Measurements from ENCODE around the gene ESR1.
A peak's percentile ranks its signal among the peaks of the same experiment; 100 is the strongest.
"Not testable (repeated sequence)": the region's sequence is repeated elsewhere in the genome, so short reads cannot be mapped to it uniquely, and the experiment has no call there.

The ESR1 gene

GRCh38 chr6:152063170-152063921, 255.9 kb downstream of the ESR1 start:
- TF ChIP-seq, protein P1, sequence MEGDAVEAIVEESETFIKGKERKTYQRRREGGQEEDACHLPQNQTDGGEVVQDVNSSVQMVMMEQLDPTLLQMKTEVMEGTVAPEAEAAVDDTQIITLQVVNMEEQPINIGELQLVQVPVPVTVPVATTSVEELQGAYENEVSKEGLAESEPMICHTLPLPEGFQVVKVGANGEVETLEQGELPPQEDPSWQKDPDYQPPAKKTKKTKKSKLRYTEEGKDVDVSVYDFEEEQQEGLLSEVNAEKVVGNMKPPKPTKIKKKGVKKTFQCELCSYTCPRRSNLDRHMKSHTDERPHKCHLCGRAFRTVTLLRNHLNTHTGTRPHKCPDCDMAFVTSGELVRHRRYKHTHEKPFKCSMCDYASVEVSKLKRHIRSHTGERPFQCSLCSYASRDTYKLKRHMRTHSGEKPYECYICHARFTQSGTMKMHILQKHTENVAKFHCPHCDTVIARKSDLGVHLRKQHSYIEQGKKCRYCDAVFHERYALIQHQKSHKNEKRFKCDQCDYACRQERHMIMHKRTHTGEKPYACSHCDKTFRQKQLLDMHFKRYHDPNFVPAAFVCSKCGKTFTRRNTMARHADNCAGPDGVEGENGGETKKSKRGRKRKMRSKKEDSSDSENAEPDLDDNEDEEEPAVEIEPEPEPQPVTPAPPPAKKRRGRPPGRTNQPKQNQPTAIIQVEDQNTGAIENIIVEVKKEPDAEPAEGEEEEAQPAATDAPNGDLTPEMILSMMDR (IDR thresholded peaks at IDR 0.05; ENCODE audit: low read depth, low read length): no peak
- H3K4me3 ChIP-seq (ENCODE audit: low read depth, low read length): no peak overlapping the region
- in situ Hi-C loops (cut with HindIII; ENCODE audit: low sequenced_read_pairs): no loop called here
- no peak for DNase-seq (ENCODE audit: low read depth, low spot score)

DNA sequence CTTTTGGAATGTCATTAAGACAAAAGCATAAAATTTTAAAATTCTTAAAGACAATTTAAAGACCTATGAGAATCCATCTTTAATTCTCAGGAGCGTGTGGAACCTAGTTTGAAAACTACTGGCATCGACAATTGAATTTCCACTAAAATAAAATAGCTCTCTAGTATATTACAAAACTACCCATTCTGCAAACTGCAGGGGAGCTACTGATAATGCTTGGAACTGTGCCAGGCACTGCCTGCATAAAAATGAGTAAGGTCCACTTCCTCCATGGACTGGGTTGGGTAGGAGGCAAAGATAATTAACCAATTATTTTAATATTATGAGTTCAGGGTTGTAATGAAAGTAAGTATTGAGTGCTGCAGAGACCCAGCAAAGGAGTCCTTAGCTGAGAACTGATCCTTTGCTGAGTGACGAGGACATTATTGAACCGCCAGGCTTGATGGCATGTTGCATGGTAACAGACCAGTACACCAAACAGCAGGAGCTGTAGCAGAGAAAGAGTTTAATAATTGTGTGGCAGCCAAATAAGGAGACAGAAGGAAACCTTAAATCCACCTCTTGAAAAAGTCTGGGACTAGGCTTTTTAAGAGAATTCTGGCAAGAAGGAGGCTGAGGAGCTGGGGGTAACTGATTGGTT, 261.3 kb downstream of the ESR1 start:
- H3K4me3 ChIP-seq (ENCODE audit: low read depth, low read length): no peak overlapping the region
- TF ChIP-seq, protein P1 (IDR thresholded peaks at IDR 0.05; ENCODE audit: low read depth, low read length): no peak
- DNase-seq (ENCODE audit: low read depth, low spot score): peak; percentile 36
- in situ Hi-C loops (cut with HindIII; ENCODE audit: low sequenced_read_pairs): no loop called here

- no peak for DNase-seq (ENCODE audit: low read depth, low spot score)
- TF ChIP-seq, protein P1 (IDR thresholded peaks at IDR 0.05; ENCODE audit: low read depth, low read length): no peak
- in situ Hi-C loops (cut with HindIII; ENCODE audit: low sequenced_read_pairs): no loop called here
- H3K4me3 ChIP-seq (ENCODE audit: low read depth, low read length): no peak overlapping the region
Measured at GRCh38 chr6:152070556-152070955, 263.1 kb downstream of the ESR1 start.

DNA sequence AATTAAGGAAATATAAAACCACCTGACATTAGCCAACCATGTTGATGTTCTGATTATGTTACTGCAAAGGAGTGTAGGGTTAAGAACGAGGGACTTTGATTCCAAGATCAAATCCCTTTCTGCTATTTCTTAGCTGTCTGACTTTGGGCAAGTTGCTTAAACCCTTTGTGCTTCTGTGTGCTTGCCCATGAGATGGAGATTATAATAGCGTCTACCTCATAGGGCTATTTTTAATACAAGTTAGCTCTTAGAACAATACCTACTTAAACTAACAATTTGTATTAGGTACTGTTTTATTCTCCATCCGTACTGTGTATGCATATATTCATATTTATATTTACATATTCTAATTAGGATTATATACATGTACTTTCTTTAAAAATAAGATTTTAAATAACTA, 263.8 kb downstream of the ESR1 start:
- in situ Hi-C loops (cut with HindIII; ENCODE audit: low sequenced_read_pairs): no loop called here
- TF ChIP-seq, protein P1 (IDR thresholded peaks at IDR 0.05; ENCODE audit: low read depth, low read length): no peak

GRCh38 chr6:152071843-152072242, 264.4 kb downstream of the ESR1 start:
- no peak overlapping the region for H3K4me3 ChIP-seq (ENCODE audit: low read depth, low read length)
- in situ Hi-C loops (cut with HindIII; ENCODE audit: low sequenced_read_pairs): no loop called here
- DNase-seq (ENCODE audit: low read depth, low spot score): no peak
- TF ChIP-seq, protein P1 (IDR thresholded peaks at IDR 0.05; ENCODE audit: low read depth, low read length): no peak

More for the DNA sequence above, 263.8 kb downstream of the ESR1 start:
- DNase-seq (ENCODE audit: low read depth, low spot score): no peak
- no peak overlapping the region for H3K4me3 ChIP-seq (ENCODE audit: low read depth, low read length)

- in situ Hi-C loops (cut with HindIII; ENCODE audit: low sequenced_read_pairs); H3K4me3 ChIP-seq (ENCODE audit: low read depth, low read length); DNase-seq (ENCODE audit: low read depth, low spot score): not testable (repeated sequence)
Measured at GRCh38 chr6:152076242-152076641, 268.8 kb downstream of the ESR1 start.

DNA sequence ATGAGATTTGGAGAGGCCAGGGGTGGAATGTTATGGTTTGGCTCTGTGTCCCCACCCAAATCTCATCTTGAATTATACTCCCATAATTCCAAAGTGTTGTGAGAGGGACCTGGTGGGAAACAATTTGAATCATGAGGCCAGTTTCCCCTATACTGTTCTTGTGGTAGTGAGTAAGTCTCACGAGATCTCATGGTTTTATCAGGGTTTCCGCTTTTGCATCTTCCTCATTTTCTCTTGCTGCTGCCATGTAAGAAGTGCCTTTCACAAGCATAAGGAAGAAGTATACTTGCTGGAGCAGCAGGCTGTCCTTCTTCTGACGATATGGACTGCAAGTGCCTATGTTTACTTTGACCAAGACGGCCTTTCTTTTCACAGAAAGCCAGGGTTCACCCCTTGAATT, 270.5 kb downstream of the ESR1 start:
- in situ Hi-C loops (cut with HindIII; ENCODE audit: low sequenced_read_pairs): no loop called here
- TF ChIP-seq, protein P1 (IDR thresholded peaks at IDR 0.05; ENCODE audit: low read depth, low read length): no peak
- H3K4me3 ChIP-seq (ENCODE audit: low read depth, low read length): no peak overlapping the region
- no peak for DNase-seq (ENCODE audit: low read depth, low spot score)

Measured in astrocyte of the spinal cord (primary cell).